Psoas muscle (tissue), 8 donors: ENCODE data around the gene BAHCC1. TPM values are rescaled to one million over a fixed set of nuclear protein-coding genes. Genes with fewer than 3 reads are reported as not detected.

Experiments used
- ATAC-seq, 4 donors: fragments of 200-7000 bp; cut with Tn5 transposase; one replicate each; pipeline ENCODE4 v1.9.1; 2020; ENCODE audit warnings: moderate library complexity in 3 of 4, mild to moderate bottlenecking in 2 of 4
- DNase-seq, 2 donors: peaks; one replicate each; pipeline ENCODE4 v3.0.0-alpha.2; 2020
- H3K27ac ChIP-seq: fragments of 200-600 bp; one replicate; pipeline ENCODE4 v1.8.0; 2022
- H3K27me3 ChIP-seq, 3 donors: fragments of 200-600 bp in 1 of 3; one replicate each; pipeline versions ENCODE4 v1.6.1 to v1.8.0; 2013 to 2022; ENCODE audit warnings: low read length in 2 of 3, mild to moderate bottlenecking in 2 of 3, moderate library complexity in 1 of 3; ENCODE audit not compliant: insufficient read depth in 3 of 3
- H3K36me3 ChIP-seq, 2 donors: fragments of 200-600 bp in 1 of 2; one replicate each; pipeline versions ENCODE4 v1.6.1 to v1.8.0; 2013 to 2022; ENCODE audit warnings: low read depth in 1 of 2, mild to moderate bottlenecking in 1 of 2, moderate library complexity in 1 of 2; ENCODE audit not compliant: insufficient read depth in 1 of 2
- H3K4me1 ChIP-seq: fragments of 200-600 bp; one replicate; pipeline ENCODE4 v1.8.0; 2022
- H3K4me3 ChIP-seq: fragments of 200-600 bp; one replicate; pipeline ENCODE4 v1.8.0; 2022; ENCODE audit warnings: mild to moderate bottlenecking
- H3K9me3 ChIP-seq: fragments of 200-600 bp; one replicate; pipeline ENCODE4 v1.8.0; 2022
- WGBS, 3 donors: extraction: QIAGEN DNeasy Blood & Tissue Kit; methylation state at CpG; one replicate each; pipeline versions ENCODE4 v1.1.6 to v1.1.7; 2013; 5-methylcytosine and 5-hydroxymethylcytosine counted together
- intact Hi-C, 2 donors: fragments of 100-400 bp; cut with DNase I; formaldehyde crosslinking; loops; one replicate each; pipeline versions ENCODE4 v1.11.0 to v1.14.2; 2022
- polyA plus RNA-seq, 3 donors: library from polyadenylated mRNA; stranded (reverse); fragments of 200-250 nt; gene quantifications; one replicate each; pipeline ENCODE4 v1.2.3, GENCODE V29; 2013
- total RNA-seq, 4 donors: library from RNA; stranded (reverse); fragmentation: NEBNext Ultra II Directional in 2 of 4; extraction: Animal tissue kit (Norgen Biotek cat#: 25700) in 2 of 4; gene quantifications; one replicate each; pipeline versions ENCODE4 v1.2.1 to v1.2.4, GENCODE V29; 2021 to 2023
- TF ChIP-seq, protein P1 (sequence below): fragments of 200-600 bp; IDR thresholded peaks from one replicate; pipeline ENCODE4 v1.8.0; 2022; ENCODE audit warnings: antibody characterized with exemption
- donor health status: healthy with polysubstance abuse.
- donor health status: DM: no; HTN: no; CAD: no; lungs with moderate emphysema.
- donor health status: Bipolar disorder and iron deficiency.
- donor health status: healthy.
- donor health status: DM: yes; HTN: yes; CAD: no.
- donor health status: DM: no; HTN: no; CAD: no.
- donor health status: DM: no; HTN: no; CAD: no.
- donor health status: DM: yes; HTN: yes; CAD: no.

Gene BAHCC1
- total and polyA plus RNA-seq, 7 donors = 2.8 to 10.7 (median 6.6) TPM

- intact Hi-C loops = no loop called here
- WGBS, 3 donors = 71 to 85% (median 79%) methylated on average over 14 of the region's 14 CpGs
- H3K4me3 ChIP-seq = no peak overlapping the region
- DNase-seq = no peak
- no peak overlapping the region for H3K27ac ChIP-seq
- no peaks in the 10 kb centered on the region for H3K9me3 ChIP-seq
- H3K4me1 ChIP-seq = peaks cover 5% of the 10 kb centered on the region
- no peaks in the 10 kb centered on the region for H3K27me3 ChIP-seq
- ATAC-seq = no peak
- TF ChIP-seq, protein P1, sequence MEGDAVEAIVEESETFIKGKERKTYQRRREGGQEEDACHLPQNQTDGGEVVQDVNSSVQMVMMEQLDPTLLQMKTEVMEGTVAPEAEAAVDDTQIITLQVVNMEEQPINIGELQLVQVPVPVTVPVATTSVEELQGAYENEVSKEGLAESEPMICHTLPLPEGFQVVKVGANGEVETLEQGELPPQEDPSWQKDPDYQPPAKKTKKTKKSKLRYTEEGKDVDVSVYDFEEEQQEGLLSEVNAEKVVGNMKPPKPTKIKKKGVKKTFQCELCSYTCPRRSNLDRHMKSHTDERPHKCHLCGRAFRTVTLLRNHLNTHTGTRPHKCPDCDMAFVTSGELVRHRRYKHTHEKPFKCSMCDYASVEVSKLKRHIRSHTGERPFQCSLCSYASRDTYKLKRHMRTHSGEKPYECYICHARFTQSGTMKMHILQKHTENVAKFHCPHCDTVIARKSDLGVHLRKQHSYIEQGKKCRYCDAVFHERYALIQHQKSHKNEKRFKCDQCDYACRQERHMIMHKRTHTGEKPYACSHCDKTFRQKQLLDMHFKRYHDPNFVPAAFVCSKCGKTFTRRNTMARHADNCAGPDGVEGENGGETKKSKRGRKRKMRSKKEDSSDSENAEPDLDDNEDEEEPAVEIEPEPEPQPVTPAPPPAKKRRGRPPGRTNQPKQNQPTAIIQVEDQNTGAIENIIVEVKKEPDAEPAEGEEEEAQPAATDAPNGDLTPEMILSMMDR = no peak
- peaks cover 0 to 11% of the 10 kb centered on the region in 2 donors for H3K36me3 ChIP-seq
Measured at GRCh38 chr17:81440051-81440471, 44.8 kb downstream of the BAHCC1 start.

- H3K4me3 ChIP-seq = no peak overlapping the region
- ATAC-seq (peak in 1 of 4 donors; percentile 31), DNase-seq (no peak)
- H3K36me3 ChIP-seq = peaks cover 0 to 11% of the 10 kb centered on the region in 2 donors
- 64 to 74% (median 67%) methylated on average over 22 to 24 of the region's 24 CpGs for WGBS, 3 donors
- no peaks in the 10 kb centered on the region for H3K9me3 ChIP-seq
- no peaks in the 10 kb centered on the region for H3K27me3 ChIP-seq
- TF ChIP-seq, protein P1 = no peak
- intact Hi-C loops = no loop called here
- H3K27ac ChIP-seq = no peak overlapping the region
- peaks cover 3% of the 10 kb centered on the region for H3K4me1 ChIP-seq
Measured at GRCh38 chr17:81440511-81441244, 45.4 kb downstream of the BAHCC1 start.

GRCh38 chr17:81442791-81443190 is 47.5 kb downstream of the BAHCC1 start:
- WGBS, 3 donors = 95 to 97% (median 95%) methylated on average over 14 to 17 of the region's 17 CpGs
- H3K36me3 ChIP-seq = peaks cover 0 to 17% of the 10 kb centered on the region in 2 donors
- H3K9me3 ChIP-seq = no peaks in the 10 kb centered on the region
- peaks cover 3% of the 10 kb centered on the region for H3K4me1 ChIP-seq
- TF ChIP-seq, protein P1 = no peak
- no peak overlapping the region for H3K27ac ChIP-seq
- no peak for DNase-seq
- no peaks in the 10 kb centered on the region for H3K27me3 ChIP-seq
- intact Hi-C loops = no loop called here
- H3K4me3 ChIP-seq = no peak overlapping the region
- ATAC-seq = no peak

GRCh38 chr17:81443269-81443668 is 48.0 kb downstream of the BAHCC1 start:
- 90 to 96% (median 95%) methylated on average over 13 to 20 of the region's 20 CpGs for WGBS, 3 donors
- DNase-seq = no peak
- no peak for ATAC-seq
- Histone ChIP-seq H3K36me3 (peaks cover 0 to 19% of the 10 kb centered on the region in 2 donors), H3K27ac (no peak overlapping the region), H3K4me3 (no peak overlapping the region), H3K27me3 (no peaks in the 10 kb centered on the region), H3K9me3 (no peaks in the 10 kb centered on the region), H3K4me1 (peaks cover 3% of the 10 kb centered on the region)
- intact Hi-C loops = no loop called here
- TF ChIP-seq, protein P1 = no peak
